TTC549 (cell line): ENCODE data around the gene ELOVL2.

Experiments used
- FAIRE-seq: peaks from 2 replicates; lab custom pipeline; 2012; peaks lifted over from hg19 to GRCh38; lab: Jason Lieb, UNC

ELOVL2 gene

GRCh38 chr6:11056871-11057270 lies 12.8 kb upstream of the ELOVL2 start:
- no peak for FAIRE-seq

- FAIRE-seq: no peak
Observed at GRCh38 chr6:11055127-11055627, 11.1 kb upstream of the ELOVL2 start.

GRCh38 chr6:11054722-11055121 lies 10.6 kb upstream of the ELOVL2 start:
- FAIRE-seq: no peak

GRCh38 chr6:11053307-11053706 lies 9.2 kb upstream of the ELOVL2 start:
- FAIRE-seq: no peak

GRCh38 chr6:11050731-11051130 lies 6.6 kb upstream of the ELOVL2 start:
- no peak for FAIRE-seq

- FAIRE-seq: no peak
Observed at GRCh38 chr6:11044712-11045167, 635 bp upstream of the ELOVL2 start.

- no peak for FAIRE-seq
Observed at GRCh38 chr6:11043378-11043960, 636 bp downstream of the ELOVL2 start.

- FAIRE-seq: no peak
Observed at GRCh38 chr6:11042750-11043377, 1.2 kb downstream of the ELOVL2 start.

GRCh38 chr6:11042025-11042749 lies 1.9 kb downstream of the ELOVL2 start:
- no peak for FAIRE-seq

- FAIRE-seq: no peak
Observed at GRCh38 chr6:11040134-11040533, 4.0 kb downstream of the ELOVL2 start.

GRCh38 chr6:11039040-11039439 lies 5.1 kb downstream of the ELOVL2 start:
- no peak for FAIRE-seq

- no peak for FAIRE-seq
Observed at GRCh38 chr6:11036977-11037430, 7.1 kb downstream of the ELOVL2 start.

- no peak for FAIRE-seq
Observed at GRCh38 chr6:11036351-11036740, 7.8 kb downstream of the ELOVL2 start.

GRCh38 chr6:11035616-11036350 lies 8.3 kb downstream of the ELOVL2 start:
- no peak for FAIRE-seq

GRCh38 chr6:11033825-11034224 lies 10.3 kb downstream of the ELOVL2 start:
- no peak for FAIRE-seq

- FAIRE-seq: no peak
Observed at GRCh38 chr6:11030904-11031303, 13.2 kb downstream of the ELOVL2 start.

GRCh38 chr6:11028959-11029358 lies 15.1 kb downstream of the ELOVL2 start:
- no peak for FAIRE-seq

- no peak for FAIRE-seq
Observed at GRCh38 chr6:11027565-11028110, 16.5 kb downstream of the ELOVL2 start.

- no peak for FAIRE-seq
Observed at GRCh38 chr6:11025921-11026635, 18.0 kb downstream of the ELOVL2 start.

- no peak for FAIRE-seq
Observed at GRCh38 chr6:11025130-11025529, 19.0 kb downstream of the ELOVL2 start.

GRCh38 chr6:11023032-11023431 lies 21.1 kb downstream of the ELOVL2 start:
- no peak for FAIRE-seq

GRCh38 chr6:11021714-11022113 lies 22.4 kb downstream of the ELOVL2 start:
- FAIRE-seq: no peak
